KG1 (cell line): ENCODE results near the gene C1orf159.

Experiments used
- DNase-seq: peaks from one replicate; lab custom pipeline; 2025; lab: John Stamatoyannopoulos, UW

Gene C1orf159

DNA sequence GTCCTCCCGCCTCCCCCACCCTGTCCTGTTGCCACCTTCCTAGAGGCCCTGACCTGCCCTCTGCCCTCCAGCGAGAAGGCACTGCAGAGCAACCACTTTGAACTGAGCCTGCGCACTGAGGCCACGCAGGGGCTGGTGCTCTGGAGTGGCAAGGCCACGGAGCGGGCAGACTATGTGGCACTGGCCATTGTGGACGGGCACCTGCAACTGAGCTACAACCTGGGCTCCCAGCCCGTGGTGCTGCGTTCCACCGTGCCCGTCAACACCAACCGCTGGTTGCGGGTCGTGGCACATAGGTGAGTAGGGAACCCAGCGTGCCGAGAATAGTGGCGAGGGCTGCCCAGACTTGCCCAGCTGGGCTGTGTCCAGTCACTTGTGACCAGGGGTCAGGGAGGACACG is 62.2 kb downstream of the C1orf159 start:
- no peak for DNase-seq

DNA sequence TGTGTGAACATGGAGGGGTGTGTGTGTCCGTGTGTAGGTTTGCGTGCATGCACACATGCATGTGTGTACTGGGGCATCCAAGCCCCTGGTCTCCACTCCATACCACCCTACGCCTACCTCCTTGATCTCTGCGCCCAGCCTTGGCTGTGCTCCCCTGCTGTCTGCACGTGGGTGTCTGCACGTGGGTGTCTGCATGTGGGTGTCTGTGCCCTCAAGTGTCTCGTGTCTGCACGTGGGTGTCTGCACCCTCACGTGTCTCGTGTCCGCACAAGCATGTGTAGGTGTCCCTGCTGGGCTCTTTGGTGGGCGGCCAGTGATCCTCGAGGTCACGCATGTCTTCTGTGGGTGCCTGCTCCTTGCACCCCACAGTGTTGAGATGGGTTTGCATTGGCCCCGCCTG is 62.9 kb downstream of the C1orf159 start:
- no peak for DNase-seq

DNA sequence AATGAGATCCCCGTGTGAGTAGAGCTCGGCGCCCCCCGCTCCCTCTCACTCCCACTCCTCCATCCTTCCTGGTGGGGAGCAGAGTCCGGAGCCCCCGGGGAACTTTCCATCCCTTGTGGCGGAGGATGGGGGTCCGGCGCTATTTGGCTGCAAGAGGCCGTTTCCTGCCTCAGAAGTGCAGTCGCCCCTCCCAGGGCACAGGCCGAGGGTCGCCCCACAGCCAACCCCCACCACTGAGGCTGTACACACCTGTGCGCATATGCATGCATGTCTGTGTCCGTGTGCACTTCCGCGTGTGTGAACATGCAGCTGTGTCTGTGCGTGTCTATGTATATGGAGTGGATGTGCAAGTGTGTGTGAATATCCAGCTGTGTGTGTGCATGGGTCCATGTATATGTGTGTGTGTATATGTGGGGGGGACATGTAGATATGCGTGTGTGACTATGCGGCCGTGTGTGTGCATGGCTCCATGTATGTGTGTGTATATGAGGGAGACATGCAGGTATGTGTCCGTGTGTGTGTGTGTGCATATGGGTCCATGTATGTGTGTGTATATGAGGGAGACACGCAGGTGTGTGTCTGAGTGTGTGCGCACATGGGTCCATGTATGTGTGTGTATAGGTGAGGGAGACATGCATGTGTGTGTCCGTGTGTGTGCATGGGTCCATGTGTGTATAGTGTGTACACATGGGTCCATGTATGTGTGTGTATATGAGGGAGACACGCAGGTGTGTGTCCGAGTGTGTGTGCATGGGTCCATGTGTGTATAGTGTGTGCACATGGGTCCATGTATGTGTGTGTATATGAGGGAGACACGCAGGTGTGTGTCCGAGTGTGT is 63.7 kb downstream of the C1orf159 start:
- DNase-seq: no peak

DNA sequence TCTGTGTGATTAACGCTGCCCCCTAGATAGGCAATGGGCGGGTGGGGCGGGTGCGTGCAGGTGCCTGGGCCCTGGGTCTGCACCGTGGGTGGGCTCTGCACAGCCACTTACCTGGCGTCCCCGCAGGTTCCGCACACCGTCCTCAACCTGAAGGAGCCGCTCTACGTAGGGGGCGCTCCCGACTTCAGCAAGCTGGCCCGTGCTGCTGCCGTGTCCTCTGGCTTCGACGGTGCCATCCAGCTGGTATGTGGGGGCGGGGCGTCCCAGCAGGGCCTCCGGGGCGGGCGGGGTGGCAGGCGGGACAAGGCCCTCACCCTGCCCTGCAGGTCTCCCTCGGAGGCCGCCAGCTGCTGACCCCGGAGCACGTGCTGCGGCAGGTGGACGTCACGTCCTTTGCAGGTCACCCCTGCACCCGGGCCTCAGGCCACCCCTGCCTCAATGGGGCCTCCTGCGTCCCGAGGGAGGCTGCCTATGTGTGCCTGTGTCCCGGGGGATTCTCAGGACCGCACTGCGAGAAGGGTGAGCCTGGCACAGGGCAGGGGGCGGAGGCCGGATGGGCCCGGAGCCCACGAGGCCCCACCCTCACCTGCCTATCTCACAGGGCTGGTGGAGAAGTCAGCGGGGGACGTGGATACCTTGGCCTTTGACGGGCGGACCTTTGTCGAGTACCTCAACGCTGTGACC is 64.6 kb downstream of the C1orf159 start:
- DNase-seq: no peak

DNA sequence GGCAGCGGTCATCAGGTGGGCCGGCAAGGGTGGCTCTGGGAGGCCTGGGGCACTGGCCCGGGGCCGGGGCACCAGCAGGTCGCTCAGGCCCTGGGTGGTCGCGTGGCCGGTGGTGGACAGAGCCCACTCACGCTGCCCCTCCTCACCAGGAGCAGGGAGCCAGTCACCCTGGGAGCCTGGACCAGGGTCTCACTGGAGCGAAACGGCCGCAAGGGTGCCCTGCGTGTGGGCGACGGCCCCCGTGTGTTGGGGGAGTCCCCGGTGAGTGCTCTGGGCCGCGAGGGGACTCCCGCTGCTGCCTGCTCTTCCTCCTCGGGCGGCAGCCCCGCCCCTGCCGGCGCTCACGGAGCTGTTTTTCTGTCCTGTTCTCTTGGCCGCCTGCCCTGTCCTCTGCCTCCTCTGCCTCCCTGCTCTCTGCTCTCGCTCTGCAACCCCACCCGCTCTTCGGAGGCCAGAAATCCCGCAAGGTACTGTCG is 65.3 kb downstream of the C1orf159 start:
- no peak for DNase-seq

DNA sequence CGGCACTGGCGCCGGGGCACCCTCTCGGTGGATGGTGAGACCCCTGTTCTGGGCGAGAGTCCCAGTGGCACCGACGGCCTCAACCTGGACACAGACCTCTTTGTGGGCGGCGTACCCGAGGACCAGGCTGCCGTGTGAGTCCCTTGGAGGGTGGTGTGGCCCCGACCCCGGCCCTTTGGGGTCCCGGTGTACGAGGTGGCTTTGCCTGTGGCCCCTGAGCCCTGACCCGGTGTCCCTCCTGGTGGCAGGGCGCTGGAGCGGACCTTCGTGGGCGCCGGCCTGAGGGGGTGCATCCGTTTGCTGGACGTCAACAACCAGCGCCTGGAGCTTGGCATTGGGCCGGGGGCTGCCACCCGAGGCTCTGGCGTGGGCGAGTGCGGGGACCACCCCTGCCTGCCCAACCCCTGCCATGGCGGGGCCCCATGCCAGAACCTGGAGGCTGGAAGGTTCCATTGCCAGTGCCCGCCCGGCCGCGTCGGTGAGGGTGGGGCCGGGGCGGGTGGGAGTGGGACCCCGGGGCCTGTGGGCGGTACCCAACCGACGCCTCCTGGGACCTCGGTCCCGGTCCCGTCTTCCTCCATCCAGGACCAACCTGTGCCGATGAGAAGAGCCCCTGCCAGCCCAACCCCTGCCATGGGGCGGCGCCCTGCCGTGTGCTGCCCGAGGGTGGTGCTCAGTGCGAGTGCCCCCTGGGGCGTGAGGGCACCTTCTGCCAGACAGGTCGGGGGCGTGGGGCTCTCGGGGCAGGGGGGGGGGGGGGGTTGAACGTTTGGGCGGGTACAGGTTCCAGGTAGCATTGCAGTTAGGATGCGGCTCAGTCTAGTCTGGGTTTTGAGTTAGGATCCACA is 66.3 kb downstream of the C1orf159 start:
- no peak for DNase-seq

DNA sequence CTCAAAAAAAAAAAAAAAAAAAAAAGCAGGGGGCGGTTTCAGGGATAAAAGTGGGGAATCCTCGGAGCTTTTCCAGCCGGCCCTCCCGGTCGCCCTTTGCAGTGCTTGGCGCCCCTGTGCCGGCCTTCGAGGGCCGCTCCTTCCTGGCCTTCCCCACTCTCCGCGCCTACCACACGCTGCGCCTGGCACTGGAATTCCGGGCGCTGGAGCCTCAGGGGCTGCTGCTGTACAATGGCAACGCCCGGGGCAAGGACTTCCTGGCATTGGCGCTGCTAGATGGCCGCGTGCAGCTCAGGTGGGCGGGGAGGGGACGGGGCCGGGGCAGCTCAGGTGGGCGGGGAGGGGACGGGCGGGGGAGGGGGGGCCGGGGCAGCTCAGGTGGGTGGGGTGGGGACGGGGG is 67.1 kb downstream of the C1orf159 start:
- no peak for DNase-seq

DNA sequence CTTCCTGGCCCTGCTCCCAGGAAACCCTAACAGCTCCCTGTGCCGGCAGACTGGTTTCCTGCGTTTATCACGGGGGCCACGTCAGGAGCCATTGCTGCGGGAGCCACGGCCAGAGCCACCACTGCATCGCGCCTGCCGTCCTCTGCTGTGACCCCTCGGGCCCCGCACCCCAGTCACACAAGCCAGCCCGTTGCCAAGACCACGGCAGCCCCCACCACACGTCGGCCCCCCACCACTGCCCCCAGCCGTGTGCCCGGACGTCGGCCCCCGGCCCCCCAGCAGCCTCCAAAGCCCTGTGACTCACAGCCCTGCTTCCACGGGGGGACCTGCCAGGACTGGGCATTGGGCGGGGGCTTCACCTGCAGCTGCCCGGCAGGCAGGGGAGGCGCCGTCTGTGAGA is 67.9 kb downstream of the C1orf159 start:
- no peak for DNase-seq

DNA sequence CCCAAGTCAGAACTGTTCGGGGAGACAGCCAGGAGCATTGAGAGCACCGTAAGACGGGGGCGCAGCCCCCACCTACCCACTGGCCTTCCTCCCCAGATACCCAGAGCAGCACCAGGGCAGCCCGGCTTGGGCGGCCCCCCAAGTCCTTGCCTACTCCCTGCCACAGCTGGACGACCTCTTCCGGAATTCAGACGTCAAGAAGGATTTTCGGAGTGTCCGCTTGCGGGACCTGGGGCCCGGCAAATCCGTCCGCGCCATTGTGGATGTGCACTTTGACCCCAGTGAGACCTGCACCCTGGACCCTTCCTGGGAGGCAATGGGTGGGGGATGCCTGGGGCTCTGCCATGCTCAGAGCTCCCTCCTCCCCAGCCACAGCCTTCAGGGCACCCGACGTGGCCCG is 68.5 kb downstream of the C1orf159 start:
- DNase-seq: no peak

DNA sequence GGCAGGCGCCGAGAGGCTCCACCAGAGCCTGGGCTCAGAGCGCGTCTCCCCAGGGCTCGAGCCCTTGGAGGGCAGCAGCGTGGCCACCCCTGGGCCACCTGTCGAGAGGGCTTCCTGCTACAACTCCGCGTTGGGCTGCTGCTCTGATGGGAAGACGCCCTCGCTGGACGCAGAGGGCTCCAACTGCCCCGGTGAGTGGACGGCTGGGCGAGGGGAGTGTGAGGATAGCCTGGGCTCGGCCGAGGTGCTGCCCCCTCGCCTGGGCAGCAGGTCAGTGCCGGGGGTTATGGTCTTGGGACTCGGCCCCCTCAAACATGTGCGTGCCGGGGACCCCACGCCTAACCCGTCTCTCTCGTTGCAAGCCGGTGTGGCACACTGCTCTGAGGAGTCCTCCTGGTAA is 69.1 kb downstream of the C1orf159 start:
- DNase-seq: no peak

DNA sequence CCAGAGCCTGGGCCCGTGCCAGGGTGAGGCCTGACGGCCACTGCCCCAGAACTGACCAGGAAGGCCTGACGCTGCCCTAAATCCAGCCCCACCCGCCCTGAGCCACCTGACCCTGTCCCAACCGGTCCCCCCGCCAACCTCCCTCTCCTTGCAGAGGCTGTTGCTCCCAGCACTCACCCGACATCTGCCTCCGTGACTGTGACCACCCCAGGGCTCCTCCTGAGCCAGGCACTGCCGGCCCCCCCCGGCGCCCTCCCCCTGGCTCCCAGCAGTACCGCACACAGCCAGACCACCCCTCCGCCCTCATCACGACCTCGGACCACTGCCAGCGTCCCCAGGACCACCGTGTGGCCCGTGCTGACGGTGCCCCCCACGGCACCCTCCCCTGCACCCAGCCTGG is 69.6 kb downstream of the C1orf159 start:
- DNase-seq: no peak

DNA sequence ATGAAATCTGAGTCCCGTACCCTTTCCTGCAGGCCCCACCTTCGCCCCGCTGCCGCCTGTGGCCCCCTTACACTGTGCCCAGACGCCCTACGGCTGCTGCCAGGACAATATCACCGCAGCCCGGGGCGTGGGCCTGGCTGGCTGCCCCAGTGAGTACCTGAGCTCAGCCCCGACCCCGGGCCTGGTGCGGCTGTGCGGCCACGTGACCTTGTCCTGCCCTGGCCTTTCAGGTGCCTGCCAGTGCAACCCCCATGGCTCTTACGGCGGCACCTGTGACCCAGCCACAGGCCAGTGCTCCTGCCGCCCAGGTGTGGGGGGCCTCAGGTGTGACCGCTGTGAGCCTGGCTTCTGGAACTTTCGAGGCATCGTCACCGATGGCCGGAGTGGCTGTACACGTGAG is 70.8 kb downstream of the C1orf159 start:
- no peak for DNase-seq

DNA sequence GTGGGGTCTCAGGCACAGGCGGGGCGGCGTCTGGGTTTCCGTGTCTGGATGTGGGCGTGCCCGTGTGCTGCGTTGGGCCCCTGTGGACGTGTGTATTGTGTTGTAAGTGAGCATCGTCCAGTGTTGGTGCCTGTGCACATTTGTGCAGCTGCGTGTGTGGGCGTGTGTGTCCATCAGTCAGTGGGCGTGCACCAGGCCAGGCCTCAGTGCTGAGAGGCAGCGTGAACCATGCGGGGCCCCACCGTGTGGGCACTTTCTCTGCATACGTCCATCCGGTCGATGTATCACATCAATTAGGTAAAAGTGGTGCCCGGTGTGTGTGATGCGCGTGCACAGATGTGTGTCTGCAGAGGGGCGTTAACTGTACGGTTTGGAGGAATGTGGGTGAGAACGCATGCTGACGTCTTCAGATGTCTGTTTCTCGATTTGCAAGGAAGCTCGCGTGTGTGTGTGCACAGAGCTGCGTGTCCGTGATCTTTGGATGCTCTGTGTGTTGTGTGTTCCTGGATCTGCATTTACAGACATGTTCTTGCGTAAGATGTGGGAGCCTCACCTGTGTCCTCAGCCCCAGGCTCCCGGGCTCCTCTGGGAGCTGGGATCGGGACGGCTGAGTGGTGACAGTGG is 71.3 kb downstream of the C1orf159 start:
- no peak for DNase-seq

DNA sequence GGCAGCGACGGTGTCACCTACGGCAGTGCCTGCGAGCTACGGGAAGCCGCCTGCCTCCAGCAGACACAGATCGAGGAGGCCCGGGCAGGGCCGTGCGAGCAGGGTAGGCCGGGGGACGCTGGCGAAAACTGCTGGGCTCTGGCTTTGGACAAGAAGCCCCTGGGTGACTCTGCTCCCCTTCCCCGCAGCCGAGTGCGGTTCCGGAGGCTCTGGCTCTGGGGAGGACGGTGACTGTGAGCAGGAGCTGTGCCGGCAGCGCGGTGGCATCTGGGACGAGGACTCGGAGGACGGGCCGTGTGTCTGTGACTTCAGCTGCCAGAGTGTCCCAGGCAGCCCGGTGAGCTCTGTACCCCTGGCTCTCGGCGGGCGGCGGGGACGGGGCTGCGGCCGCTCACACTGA is 72.0 kb downstream of the C1orf159 start:
- DNase-seq: no peak

DNA sequence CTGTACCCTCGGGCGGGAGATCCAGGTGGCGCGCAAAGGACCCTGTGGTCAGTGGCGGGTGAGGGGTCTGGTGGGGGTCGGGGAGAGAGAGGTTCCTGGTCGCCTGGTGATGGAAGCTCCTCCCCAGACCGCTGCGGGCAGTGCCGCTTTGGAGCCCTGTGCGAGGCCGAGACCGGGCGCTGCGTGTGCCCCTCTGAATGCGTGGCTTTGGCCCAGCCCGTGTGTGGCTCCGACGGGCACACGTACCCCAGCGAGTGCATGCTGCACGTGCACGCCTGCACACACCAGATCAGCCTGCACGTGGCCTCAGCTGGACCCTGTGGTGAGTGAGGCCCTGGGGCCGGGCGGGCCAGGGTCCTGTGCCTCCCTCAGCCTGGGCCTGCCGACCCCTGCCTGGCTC is 72.5 kb downstream of the C1orf159 start:
- DNase-seq: no peak

DNA sequence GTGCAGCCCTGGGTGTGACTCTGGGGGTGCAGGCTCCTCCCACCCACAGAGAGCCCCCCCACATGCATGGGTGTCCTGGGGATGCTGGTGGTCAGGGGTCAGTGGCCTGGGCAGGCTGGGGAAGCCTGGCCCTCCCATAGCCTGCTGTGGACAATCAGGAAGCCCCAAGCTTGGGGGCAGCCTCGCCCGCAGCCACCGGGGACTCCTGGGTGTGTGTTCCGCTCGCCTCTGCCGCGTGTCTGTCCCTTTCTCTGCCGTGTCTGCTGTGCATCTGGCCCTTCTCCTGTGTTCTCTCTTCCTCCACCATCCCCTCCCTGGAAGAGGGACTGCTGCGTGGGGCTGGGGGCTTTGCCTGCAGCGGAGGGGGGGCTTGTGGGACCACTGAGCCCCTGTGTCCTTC is 73.1 kb downstream of the C1orf159 start:
- no peak for DNase-seq

DNA sequence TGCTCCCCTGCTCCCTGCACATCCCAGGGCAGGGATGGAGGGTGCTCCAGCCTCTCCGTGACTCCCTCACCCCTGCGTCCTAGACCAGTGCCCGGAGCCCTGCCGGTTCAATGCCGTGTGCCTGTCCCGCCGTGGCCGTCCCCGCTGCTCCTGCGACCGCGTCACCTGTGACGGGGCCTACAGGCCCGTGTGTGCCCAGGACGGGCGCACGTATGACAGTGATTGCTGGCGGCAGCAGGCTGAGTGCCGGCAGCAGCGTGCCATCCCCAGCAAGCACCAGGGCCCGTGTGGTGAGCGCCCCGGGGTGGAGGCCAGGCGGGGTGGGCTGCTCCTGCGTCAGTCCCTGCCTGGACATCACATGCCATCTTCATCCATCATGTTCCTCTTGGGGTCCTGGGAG is 74.0 kb downstream of the C1orf159 start:
- no peak for DNase-seq

DNA sequence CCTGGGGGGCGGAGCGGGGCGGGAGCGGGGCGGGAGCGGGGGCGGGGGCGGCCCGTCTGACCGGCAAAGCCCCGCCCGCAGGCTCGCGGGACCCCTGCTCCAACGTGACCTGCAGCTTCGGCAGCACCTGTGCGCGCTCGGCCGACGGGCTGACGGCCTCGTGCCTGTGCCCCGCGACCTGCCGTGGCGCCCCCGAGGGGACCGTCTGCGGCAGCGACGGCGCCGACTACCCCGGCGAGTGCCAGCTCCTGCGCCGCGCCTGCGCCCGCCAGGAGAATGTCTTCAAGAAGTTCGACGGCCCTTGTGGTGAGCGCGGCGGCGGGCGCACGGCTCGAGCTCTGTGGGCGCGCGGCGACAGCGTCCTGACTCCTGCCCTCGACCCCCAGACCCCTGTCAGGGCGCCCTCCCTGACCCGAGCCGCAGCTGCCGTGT is 74.8 kb downstream of the C1orf159 start:
- no peak for DNase-seq

DNA sequence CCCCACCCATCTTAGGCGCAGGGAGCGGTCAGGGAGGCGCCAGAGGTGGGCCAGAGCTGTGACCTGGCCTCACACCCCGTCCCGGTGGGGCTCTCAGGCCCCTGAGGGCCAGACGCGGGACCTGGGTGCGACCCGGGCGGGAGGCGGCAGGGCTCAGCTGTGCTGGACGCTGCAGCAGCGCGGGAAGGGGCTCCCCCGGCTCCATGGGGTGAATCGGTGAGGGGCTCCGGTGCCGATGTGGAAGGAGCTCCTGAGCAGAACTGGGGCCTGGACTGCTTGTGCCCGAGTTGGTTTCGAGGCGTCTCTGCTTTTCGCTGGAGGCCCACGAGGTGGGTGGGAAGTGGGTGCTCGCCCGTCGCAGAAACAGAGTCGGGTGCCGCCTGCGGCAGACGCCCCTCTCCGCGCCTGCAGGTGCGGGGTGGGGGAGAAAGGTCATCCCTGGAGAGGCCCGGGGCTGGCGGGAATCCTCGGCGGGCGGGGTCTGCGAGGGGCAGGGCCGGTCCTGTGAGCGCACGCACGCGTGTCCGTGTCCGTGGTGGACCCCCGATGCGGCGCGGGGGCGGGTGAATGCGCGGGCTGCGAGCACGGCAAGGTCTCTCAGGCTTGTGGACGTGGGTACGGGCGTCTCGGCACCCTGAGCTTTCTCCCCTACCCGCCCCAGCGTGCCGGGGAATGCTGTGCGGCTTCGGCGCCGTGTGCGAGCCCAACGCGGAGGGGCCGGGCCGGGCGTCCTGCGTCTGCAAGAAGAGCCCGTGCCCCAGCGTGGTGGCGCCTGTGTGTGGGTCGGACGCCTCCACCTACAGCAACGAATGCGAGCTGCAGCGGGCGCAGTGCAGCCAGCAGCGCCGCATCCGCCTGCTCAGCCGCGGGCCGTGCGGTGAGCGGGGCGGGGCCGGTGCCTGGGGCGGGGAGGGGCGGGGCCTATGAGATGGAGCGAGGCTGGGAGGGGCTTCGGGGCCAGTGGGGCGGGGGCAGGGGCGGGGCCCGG is 75.6 kb downstream of the C1orf159 start:
- DNase-seq: no peak

DNA sequence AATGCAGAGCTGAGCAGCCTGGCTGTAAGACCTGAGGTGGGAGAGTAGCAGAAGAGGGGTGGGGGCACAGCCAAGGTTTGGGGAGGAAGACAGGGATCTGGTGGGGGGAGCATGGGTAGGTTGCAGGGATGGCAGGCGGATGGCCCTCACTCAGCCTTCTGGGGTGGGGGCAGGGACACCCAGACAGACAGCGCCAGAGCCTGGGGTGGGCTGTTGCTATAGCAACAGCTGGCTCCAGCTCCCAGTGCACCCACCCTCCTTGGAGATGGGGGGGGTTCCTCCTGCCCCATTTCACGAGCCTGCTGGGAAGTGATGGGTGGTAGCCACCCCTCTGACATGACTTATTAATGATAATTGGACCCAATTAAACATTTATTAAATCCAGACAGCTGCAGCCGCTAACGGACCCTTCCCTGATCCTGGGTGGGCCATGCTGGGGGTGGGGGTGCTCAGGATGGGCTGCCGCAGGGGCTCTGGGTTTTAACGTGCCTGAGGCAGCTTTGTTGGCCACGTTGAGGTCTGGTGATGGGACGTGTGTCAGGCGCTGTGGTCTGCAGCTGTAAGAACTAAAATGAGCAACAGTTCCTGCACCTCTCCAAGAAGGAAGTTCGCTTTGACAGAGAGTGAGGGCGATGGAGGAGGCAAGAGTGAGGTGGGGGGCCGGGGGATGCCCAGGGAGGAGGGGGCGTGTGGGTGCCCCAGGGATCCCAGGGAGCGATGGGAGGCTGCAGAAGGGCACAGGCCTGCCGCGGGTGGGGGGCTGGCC is 76.6 kb downstream of the C1orf159 start:
- DNase-seq: no peak
